DLD1 (cell line): ENCODE results near the gene CHMP1A.

ENCODE experiments used
- in situ Hi-C: cut with HindIII; loops from 2 replicates; pipeline ENCODE4 v1.10.0; 2017; ENCODE audit warnings: low sequenced_read_pairs

CHMP1A gene

DNA sequence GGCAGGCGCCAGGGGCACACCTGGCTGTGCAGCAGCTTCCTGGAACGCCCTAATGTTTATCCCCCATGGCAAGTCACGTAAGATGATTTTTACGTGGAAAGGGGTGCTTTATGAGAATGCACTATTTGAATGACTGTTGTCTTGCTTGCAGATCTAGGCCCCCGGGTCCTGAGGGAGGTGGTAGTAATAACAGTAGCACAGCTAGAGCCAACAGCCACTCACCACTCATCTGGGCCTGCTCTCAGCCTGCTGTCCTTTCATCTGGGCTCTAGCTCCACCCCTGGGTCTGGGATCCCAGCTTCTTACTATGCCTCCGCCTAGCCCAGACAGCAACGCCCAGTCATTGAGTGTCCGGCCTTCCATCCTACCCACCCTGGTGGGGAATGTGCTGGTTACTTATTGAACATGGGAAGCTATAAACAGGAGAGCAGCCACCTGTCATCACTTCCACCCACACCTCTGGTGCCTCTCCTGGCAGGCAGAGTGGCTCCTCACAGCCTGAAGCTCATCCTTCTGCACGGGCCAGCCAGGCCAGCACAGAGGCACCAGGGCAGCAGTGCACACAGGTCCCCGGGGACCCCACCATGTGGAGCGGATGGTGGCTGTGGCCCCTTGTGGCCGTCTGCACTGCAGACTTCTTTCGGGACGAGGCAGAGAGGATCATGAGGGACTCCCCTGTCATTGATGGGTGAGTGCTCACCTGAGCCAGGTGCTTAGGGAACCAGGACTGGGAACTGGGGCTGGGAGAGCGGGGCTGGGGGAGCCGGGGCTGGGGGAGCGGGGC lies 27.5 kb downstream of the CHMP1A start:
- in situ Hi-C loops = no loop called here

DNA sequence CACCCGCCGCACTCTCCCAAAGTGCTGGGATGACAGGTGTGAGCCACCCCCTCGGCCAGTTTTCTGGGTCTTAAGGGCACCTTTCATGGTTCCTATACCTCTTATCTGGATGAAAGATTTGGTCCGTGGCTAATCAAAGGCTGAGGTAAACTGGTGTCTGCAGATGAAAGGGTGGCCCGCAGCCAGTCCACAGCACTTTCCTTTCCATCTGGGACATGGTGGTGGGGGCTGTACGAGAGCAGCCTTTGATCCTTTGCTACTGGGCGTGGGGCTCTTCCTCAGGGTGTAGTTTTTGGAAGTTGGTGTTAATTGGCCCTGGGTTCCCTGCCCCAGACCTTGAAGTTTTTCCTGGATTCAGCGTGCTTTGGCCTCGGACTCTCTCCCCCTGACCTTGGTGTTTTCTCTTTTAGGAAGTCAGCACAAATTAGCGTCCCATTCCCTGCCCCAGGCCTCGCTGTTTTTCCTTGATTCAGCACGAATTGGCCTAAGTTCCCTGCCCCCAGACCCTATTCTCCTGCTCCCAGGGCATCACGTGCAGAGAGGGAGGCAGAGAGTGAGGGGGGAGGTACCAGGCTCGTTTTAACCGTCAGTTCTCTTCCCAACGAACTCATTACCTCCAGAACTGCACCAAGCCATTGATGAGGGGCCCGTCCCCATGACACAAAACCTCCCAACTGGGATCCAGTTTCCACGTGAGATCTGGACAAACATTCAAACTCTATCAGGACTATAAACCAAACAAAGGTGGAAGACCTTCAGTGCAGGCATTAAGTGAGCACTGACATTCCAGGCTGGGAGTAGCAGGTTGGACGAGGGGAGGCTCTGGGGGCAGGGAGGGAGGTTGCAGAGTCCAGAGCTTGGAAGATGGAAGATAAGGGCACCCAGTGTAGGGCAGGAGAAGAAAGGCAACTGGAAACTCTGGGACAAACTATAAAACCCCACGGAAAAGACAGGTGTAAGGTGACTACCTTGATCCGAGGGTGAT lies 32.4 kb downstream of the CHMP1A start:
- in situ Hi-C loops = no loop called here

DNA sequence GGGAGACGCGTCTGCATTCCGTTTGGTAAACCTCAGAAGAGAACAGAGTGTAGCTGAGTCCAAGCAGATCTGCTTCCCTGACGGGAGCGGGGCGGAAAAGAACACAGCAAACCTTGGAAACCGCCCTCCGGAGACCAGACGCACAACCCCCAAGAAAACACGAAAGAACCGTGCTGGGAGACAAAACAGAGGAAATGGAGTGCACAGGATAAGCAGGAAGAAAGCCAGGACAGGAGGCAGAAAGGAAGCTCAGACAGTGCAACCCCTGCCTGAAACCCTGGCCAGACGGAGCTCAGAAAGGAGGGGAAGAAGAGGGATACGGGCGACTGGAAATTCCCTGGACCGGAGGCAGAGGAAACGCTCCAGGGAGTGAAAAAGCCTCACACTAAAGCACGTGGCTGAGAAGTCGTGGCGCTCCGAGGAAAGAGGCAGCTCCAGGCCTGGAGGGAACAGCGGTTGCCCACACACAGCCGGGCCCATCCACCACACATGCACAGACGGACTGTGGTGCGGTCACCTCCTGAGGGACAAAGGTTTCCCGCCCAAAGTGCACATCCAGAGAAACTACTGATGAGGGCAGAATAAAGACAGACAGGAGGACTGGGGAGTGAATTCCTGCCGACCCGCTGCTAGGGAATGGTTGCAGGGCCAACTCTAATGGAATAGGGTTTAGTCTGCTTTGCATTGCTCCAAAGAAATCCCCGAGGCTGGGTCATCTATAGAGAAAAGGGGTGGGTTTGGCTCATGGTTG lies 33.8 kb downstream of the CHMP1A start:
- in situ Hi-C loops = no loop called here

DNA sequence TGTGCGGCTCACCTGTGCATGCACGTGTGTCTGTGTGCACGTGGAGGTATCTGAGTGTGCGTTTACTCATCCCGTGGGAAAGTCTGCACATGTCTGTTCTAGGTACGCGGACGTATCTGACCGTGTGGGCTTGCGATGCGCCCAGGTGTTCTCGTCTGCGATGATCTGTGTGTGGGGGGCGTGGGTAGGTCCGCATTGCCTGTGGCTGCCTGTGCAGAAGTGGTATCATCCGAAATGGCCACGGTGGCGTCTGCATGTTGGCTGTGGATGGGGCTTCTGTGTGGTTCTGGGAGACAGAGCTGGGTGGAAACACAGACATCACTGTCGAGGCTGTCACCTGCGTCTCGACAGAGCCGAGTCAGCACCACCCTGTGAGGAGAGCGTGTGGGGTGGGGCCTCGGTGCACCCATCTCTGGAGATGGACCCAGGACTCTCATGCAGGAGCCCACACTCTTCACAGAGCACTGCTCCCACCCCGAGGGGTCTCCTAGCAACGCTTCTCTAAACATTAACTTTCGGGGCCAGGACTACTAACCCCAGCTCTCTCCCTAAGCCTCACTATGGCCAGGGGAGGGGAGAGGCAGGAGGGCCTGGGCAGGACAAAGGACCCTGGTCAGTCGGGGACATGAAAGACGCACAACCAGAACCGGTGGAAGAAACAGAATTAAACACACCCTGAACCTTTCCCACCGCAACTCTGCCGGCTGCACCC lies 35.7 kb downstream of the CHMP1A start:
- in situ Hi-C loops = no loop called here

DNA sequence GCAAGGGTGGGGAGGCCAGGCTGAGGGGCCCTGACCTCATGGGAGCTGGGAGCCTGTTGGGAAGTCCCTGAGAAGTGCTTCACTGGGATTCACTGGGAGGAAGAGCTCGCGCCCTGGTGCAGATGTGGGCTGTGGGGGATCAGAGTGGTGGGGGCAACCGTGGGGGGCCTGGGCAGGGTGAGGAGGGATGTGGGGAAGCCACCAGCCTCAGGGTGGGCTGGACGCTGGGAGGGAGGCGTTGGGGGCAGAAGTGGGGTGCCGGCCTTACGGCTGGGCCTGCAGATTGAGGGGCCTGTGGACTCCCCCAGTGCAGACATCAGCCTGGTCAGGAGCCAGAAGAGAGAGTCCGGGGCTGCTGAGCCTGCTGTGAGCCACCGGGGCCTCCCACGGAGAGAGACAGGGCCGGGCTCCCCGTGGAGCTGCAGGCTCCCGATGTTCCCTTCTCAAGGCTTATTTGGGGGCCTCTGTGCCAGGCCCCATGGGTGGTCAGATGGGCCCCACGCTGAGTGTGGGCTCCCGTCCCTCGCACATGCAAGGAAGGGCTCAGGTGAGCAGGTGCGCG lies 36.3 kb downstream of the CHMP1A start:
- in situ Hi-C loops = no loop called here

DNA sequence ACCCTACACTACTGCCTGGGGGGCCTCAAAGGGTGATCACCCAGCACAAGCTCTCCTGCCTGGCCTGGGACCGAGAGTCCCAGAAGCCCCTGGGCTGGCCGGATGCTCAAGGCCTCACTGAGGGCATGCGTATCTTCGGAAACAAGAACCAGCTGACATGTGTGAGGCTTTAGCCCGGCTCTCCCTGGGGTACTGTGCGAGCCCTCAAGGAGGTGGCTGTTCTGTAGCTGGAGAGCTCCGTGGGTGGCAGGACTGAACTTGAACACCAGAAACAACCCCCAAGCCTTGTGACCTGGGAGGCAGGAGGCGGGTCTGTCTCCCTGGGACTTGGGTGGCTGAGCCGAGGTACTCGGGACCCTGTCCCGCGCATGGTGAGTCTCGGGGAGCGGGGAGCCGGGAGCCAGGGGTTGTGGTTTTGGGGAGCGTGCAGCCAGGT lies 37.1 kb downstream of the CHMP1A start:
- in situ Hi-C loops = no loop called here

DNA sequence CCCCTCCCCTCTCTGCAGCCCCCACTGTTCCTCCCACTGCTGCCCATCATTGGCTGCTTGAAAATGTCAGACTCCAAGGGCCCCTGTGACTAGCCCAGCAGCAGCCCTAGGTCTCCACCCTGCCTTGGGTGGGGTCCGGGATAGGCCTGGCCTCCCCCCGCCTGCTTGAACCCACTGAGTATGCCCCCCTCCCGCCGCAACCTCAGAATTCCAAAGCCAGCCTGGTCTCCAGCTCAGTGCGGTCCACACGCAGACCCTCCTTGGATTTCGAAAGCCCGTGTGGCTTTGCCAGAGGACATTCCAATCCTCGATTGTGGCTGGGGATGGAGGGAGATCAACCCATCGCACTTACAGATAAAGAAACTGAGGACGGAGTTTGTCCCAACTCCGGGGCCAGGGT lies 37.7 kb downstream of the CHMP1A start:
- in situ Hi-C loops = no loop called here

DNA sequence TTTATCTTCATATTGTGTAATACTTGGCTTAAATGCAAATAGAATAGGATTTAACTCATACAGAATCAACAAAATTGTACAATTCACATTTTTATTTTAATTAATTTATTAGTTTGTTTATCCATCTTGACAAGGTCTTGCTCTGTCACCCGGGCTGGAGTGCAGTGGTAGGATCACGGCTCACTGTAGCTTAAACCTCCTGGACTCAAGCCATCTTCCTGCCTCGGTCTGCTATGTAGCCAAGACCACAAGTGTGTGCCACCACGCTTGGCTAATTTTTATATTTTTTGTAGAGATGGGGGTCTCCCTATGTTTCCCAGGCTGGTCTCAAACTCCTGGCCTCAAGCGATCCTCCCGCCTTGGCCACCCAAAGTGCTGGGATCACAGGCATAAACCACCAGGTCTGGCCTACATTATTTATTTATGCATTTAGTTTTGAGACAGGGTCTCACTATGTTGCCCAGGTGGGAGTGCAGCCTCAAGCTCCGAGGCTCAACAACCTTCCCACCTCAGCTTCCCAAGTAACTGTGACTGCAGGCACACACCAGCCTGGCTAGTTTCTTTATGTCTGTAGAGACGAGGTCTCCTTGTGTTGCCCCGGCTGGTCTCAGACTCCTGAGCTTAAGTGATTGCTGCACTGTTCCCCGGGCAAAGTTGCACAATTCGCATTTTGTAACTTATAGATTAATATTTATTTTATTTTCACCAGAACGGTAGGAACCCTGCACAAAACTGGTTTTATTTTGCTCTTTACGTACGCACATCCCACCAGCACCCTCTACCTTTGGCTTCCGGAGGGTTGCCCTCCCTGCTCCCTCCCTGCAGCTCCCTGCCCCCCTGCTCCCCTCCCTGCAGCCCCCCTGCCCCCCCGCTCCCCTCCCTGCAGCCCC lies 39.2 kb downstream of the CHMP1A start:
- in situ Hi-C loops = no loop called here

- in situ Hi-C loops = no loop called here
Observed at GRCh38 chr16:89617036-89617435, 40.5 kb downstream of the CHMP1A start.

- in situ Hi-C loops = no loop called here
Observed at GRCh38 chr16:89616623-89617022, 40.9 kb downstream of the CHMP1A start.

DNA sequence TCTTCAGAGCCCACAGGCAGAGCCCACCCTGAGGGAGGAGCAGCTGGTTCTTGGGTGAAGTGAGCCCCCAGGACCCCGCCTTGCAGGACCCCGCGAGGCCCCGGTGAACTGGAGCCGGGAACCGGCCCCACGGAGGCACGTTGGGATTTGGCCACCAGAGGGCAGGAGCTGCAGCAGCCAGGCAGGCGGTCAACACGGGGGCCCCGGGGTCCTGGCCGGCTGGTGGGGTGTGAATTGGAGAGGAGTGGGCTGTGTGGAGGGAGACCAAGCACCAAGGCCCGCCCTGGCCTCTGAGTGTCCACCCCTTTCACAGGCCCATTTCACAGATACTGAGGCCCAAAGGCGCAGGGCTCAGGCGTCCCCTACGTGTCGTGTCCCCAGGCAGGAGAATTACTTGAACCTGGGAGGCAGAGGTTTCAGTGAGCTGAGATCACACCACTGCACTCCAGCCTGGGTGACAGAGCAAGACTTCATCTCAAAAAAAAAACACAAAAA lies 41.9 kb downstream of the CHMP1A start:
- in situ Hi-C loops = no loop called here

GRCh38 chr16:89615176-89615575 lies 42.3 kb downstream of the CHMP1A start:
- in situ Hi-C loops = no loop called here

GRCh38 chr16:89613954-89614459 lies 43.5 kb downstream of the CHMP1A start:
- in situ Hi-C loops = no loop called here

DNA sequence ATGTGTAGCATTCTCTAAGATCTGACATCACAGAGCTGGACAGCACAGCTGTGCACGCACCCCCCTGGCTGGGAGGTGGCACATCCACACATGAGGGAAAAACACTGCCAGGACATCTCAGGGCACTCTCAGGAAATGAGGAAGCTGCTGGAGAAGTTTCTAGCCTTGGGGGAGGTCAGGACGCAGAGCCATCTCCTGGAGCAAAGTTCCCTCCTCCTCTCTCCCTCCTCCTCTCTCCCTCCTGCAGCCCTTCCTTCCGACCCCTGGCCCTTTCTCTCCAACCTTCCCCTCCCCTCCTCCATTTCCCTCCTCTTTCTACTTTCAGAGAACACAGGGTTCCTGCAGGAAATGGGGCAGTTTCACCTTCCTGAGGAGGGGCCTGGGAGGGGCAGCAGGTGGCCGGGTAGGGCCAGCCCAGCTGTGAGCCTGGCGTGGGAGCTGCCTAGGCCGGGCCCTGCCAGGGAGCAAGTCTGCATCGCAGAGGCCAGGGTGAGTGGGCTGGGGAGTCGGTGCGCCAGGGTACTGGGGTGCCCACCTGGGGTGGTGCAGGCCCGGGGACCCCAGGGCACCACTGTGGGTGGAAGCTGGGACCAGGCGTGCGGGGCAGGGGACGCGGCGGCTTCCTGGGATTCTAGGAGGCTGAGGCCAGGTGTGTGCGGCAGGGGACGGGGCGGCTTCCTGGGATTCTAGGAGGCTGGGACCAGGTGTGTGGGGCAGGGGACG lies 44.1 kb downstream of the CHMP1A start, which contains the start of gene DPEP1:
Gene DPEP1, plus strand, starts transcription at position 412 of the 723 bp plus-strand sequence. CDS start 16,769 bp downstream, outside the sequence.
- in situ Hi-C loops = no loop called here

DNA sequence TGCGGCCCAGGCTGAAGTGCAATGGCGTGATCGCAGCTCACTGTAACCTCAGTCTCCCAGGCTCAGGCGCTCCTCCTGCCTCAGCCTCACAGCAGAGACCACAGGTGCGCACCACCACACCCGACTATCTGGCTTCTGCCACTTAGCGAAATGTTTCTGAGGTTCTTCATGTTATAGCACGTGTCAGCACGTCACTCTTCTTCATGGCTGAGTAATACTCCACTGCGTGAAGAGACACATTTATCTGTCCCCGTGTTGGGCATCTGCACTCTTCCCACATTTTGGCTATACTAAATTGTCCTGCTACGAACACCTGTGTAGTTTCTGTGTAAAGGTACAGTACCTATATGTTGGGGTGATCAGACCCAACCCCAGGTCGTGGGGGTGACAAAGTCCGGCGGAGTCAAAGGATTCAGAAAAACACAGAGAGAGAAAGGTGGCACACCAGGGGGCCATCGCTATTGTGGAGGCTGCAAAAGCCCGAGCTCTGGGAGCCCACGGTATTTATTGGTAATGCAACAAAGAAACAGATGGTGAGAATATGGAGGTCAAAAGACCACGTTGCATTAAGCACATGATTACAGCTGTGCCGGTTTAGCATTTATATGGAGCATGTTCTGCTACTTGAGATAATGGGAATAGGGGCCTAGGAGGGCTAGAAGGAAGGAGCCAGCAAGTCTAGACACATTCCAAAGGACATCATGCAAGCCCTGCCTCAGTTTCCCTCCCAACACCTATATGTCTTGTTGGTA lies 44.9 kb downstream of the CHMP1A start:
- in situ Hi-C loops = no loop called here

DNA sequence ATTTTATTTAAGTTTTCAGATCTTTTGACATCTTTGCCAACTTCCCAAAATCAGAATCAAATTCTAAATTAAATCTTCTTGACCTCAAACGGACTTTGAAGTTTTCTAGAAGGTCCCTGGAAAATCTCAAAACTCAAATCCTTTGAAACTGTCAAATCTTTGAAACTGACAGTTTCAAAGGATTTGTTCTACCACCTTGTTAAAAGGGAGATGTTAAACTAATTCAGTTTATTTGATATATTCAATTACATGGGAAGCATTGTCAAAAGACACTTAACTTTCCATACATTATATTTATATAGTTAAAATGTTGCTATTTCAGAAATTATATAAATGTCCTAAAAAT lies 47.4 kb downstream of the CHMP1A start:
- in situ Hi-C loops = no loop called here

DNA sequence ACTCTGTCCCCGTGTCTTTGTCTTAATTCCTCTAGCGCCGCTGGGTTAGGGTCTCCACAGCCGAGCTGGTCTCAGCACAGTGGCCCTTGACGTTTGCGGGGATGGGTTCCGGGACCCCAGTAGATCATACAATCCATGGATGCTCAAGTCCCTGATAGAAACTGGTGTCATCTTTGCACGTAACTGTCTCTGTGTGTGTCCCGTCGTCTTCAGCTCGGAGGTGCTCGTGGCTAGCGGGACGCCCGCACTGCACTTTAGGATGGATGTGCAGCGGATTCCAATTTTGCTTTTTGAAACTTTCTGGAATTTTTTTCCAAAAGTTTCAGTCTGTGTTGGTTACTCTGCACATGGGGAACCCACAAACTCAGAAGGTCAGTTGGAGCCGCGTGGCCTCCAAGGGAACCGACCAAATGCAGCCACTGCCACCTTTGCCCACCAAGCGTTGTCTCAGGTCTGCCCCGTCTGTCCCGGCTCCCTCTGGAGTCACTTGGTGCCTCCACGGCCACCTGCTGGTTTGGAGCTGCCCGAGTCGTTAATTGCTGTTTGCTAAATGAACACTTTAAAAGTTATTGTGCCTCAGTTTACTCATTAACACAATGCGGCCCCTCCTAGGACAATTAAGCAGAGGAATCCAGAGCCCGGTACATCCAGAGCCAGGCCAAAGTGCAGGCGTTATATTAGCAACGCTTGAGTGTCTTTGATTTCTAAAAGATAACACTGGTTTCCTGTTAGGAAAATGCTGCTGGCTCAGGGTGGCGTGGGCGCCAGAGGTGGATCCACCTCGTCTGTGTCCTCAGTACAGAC lies 49.4 kb downstream of the CHMP1A start:
- in situ Hi-C loops = no loop called here
